ENCODE results near the gene ACTMAP. TPM values are rescaled to one million over a fixed set of nuclear protein-coding genes. Genes with fewer than 3 reads are reported as not detected.
"Not testable (repeated sequence)": the region's sequence is repeated elsewhere in the genome, so short reads cannot be mapped to it uniquely, and the experiment has no call there.

ACTMAP gene
- total RNA-seq, 1 donor from 2014 or later = 6.7 TPM

- peak; percentile 79 for DNase-seq
- peak; percentile 83 for ATAC-seq
- intact Hi-C loops (cut with micrococcal nuclease) = no loop called here
These were observed 26.8 kb upstream of the ACTMAP start for GRCh38 chr19:40776932-40777644.

GRCh38 chr19:40776364-40776763 is 26.1 kb upstream of the ACTMAP start:
- no peak for ATAC-seq
- no peak for DNase-seq
- intact Hi-C loops (cut with micrococcal nuclease) = no loop called here

- intact Hi-C loops (cut with micrococcal nuclease) = no loop called here
- ATAC-seq (no peak), DNase-seq (no peak)
These were observed 25.4 kb upstream of the ACTMAP start for GRCh38 chr19:40775632-40776022.

GRCh38 chr19:40774916-40775631 is 24.8 kb upstream of the ACTMAP start, which contains the start of gene MIA:
Gene MIA (plus strand): TSS chr19:40775521. CDS start chr19:40775543, 22 bp downstream.
- DNase-seq (no peak), ATAC-seq (no peak)
- intact Hi-C loops (cut with micrococcal nuclease) = no loop called here

- intact Hi-C loops (cut with micrococcal nuclease); ATAC-seq; DNase-seq: not testable (repeated sequence)
These were observed 21.0 kb upstream of the ACTMAP start for GRCh38 chr19:40771101-40771862.

- DNase-seq = no peak
These were observed 18.6 kb upstream of the ACTMAP start for GRCh38 chr19:40768869-40769268.

GRCh38 chr19:40766385-40766784 is 16.1 kb upstream of the ACTMAP start:
- DNase-seq; ATAC-seq; intact Hi-C loops (cut with micrococcal nuclease): not testable (repeated sequence)

More at GRCh38 chr19:40768869-40769268, 18.6 kb upstream of the ACTMAP start:
- no peak for ATAC-seq
- intact Hi-C loops (cut with micrococcal nuclease) = no loop called here

- DNase-seq = no peak
- ATAC-seq = no peak
- intact Hi-C loops (cut with micrococcal nuclease) = no loop called here
These were observed 13.7 kb upstream of the ACTMAP start for GRCh38 chr19:40763963-40764362.

- DNase-seq (no peak), ATAC-seq (no peak)
- intact Hi-C loops (cut with micrococcal nuclease) = no loop called here
These were observed 13.2 kb upstream of the ACTMAP start for GRCh38 chr19:40763526-40763925.

- DNase-seq = no peak
- intact Hi-C loops (cut with micrococcal nuclease) = no loop called here
- ATAC-seq = no peak
These were observed 12.6 kb upstream of the ACTMAP start for GRCh38 chr19:40762754-40763470.

- ATAC-seq (no peak), DNase-seq (no peak)
- intact Hi-C loops (cut with micrococcal nuclease) = no loop called here
These were observed 9.1 kb upstream of the ACTMAP start for GRCh38 chr19:40759352-40759751.

- DNase-seq (no peak), ATAC-seq (no peak)
- intact Hi-C loops (cut with micrococcal nuclease) = no loop called here
These were observed 8.2 kb upstream of the ACTMAP start for GRCh38 chr19:40758491-40758890.

- intact Hi-C loops (cut with micrococcal nuclease) = no loop called here
- ATAC-seq (no peak), DNase-seq (no peak)
These were observed 6.3 kb upstream of the ACTMAP start for GRCh38 chr19:40756502-40757110.

- intact Hi-C loops (cut with micrococcal nuclease) = no loop called here
- no peak for DNase-seq
These were observed 5.5 kb upstream of the ACTMAP start for GRCh38 chr19:40755791-40756190.

GRCh38 chr19:40755248-40755624 is 5.0 kb upstream of the ACTMAP start:
- DNase-seq (no peak), ATAC-seq (no peak)
- intact Hi-C loops (cut with micrococcal nuclease) = no loop called here

More at GRCh38 chr19:40755791-40756190, 5.5 kb upstream of the ACTMAP start:
- ATAC-seq = no peak

- no peak for DNase-seq
- ATAC-seq = no peak
- intact Hi-C loops (cut with micrococcal nuclease) = no loop called here
These were observed 4.5 kb upstream of the ACTMAP start for GRCh38 chr19:40754611-40755247.

GRCh38 chr19:40752257-40752781 is 2.0 kb upstream of the ACTMAP start:
- intact Hi-C loops (cut with micrococcal nuclease) = no loop called here
- ATAC-seq = no peak

GRCh38 chr19:40750874-40751537 is 729 bp upstream of the ACTMAP start, which contains the start of gene SNRPA:
Gene SNRPA (plus strand): TSS chr19:40751203. CDS start chr19:40751409, 206 bp downstream.
- peak; percentile 86 for ATAC-seq
- DNase-seq = peak; percentile 97
- intact Hi-C loops (cut with micrococcal nuclease) = no loop called here

More at GRCh38 chr19:40752257-40752781, 2.0 kb upstream of the ACTMAP start:
- DNase-seq = no peak

All from left ventricle myocardium superior (tissue), 1 donor.